Stimulated activated CD8-positive, alpha-beta memory T cell treated with anti-CD3 and anti-CD28 coated beads, Interleukin-12 subunit alpha, Interleukin-12 subunit beta, amount 100 ng/mL, for 24 hours (primary cell): ENCODE results near the gene JSRP1.

Experiments used
- DNase-seq: peaks from one replicate; pipeline ENCODE4 v3.0.0-alpha.2; 2020; ENCODE audit errors: extremely low read depth

JSRP1 gene

DNA sequence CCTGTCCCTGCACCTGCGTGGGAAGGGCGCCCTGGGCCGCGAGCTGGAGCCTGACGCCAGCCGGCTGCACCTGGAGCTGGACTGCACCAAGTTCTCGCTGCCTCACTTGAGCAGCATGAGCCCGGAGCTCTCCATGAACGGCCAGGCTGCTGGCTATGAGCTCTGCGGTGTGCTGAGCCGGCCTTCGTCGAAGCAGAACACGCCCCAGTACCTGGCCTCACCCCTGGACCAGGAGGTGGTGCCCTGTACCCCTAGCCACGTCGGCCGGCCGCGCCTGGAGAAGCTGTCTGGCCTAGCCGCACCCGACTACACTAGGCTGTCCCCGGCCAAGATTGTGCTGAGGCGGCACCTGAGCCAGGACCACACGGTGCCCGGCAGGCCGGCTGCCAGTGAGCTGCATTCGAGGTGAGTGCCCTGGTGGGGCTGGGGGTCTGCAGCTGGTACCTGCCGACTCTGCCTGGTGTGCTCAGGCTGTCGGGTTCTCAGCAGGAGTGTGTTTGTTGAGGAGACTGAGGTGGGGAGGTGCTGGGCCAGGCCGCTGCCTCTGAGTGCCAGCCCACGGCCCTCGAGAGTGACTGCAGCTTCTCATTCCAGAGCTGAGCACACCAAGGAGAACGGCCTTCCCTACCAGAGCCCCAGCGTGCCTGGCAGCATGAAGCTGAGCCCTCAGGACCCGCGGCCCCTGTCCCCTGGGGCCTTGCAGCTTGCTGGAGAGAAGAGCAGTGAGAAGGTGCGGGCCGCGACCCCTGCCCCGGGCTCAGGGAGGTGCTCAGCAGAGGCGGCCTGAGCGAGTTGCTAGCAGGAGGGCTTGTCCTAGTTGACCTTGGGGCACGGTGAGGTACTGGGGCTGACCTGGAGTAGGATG is 39.6 kb downstream of the JSRP1 start:
- no peak for DNase-seq

DNA sequence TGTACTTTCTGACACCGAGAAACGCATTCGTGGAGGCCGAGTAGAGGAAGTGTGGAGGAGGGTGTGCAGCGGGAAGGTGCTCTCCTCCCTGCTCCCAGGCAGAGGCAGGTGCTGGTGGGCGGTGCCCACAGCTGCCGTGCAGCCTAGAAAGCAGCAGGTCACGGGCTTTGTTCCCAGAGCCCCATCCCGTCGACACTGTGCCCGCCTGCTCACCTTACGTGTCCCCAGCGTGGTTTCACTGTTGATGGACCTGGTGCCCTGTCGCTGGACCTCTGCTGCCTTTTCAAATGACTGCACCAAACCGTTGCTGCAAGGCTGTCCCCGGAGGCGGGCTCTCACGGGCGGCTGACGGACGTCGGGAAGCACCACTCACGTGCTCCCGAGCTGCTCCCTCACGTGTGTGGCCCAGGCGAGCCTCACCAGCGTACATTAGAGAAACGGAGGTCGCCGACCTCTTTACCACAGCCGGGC is 40.9 kb downstream of the JSRP1 start:
- DNase-seq, result no peak

DNA sequence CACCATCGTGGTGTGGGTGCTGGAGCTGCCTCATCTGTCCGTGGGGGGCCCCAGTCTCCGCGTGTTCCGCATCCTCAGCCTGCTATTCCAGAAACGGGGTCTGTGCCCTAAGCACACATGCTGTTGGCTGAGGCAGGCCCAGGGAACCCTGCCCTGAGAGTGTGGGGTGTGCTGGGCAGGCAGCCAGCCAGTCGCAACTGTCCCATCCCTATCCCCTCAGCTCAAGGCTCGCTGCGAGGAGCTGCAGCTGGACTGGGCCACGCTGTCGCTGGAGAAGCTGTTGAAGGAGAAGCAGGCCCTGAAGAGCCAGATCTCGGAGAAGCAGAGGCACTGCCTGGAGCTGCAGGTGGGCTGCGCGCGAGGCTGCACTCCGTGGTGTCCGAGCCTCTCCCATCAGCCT is 42.0 kb downstream of the JSRP1 start:
- DNase-seq, result no peak

DNA sequence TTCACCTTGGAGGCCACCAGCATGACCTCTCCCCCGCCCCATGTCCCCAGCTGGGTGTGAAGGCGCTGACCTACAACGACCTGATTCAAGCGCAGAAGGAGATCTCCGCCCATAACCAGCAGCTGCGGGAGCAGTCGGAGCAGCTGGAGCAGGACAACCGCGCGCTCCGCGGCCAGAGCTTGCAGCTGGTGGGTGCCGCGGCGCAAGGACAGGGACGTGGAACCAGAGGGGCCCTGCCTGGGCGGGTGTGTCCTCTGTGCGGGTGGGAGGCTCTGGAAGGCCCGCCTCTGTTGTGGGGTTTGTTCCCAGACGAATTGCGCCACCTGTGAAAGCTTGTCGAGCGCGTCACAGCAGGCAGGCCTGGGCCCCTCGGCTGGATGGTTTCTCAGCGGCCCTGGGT is 42.4 kb downstream of the JSRP1 start:
- no peak for DNase-seq

DNA sequence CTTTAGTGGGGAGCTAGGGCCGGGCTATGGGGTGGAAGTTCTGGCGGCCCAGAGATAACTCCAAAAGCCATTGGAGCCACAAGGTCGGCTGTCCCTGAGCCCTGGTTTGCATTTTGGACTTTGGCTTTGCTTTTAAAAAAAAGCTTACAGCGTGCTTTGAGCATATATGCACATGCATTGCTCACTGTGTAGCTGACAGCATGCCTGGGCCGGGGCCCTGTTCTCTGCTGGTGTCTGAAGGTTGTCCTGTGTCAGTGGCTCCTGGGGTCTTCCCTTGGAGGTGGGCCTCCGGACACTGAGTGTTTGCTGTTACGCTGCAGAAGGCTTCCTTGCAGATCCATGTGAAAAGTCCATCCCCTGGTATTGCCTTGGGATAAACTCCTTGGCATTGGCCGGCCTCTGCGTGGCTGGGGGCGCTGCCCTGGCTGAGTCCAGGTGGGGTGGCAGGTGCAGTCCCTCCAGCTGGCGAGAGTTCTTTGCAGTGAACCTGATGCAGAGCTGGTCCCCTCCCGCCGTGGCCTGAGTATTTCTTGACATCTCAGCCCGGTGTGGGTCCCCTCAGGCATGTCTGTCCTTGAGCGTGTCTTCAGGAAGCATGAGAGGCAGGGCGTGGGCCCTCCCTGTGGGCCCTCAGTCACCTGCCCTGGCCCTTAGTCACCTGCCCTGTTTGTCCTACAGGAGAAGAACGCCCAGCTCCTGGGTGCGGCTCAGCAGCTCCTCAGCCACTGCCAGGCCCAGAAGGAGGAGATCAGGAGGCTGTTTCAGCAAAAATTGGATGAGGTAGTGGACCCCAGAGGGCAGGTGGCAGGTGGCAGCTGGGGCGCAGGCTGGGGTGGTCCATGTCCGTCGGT is 43.1 kb downstream of the JSRP1 start:
- no peak for DNase-seq

DNA sequence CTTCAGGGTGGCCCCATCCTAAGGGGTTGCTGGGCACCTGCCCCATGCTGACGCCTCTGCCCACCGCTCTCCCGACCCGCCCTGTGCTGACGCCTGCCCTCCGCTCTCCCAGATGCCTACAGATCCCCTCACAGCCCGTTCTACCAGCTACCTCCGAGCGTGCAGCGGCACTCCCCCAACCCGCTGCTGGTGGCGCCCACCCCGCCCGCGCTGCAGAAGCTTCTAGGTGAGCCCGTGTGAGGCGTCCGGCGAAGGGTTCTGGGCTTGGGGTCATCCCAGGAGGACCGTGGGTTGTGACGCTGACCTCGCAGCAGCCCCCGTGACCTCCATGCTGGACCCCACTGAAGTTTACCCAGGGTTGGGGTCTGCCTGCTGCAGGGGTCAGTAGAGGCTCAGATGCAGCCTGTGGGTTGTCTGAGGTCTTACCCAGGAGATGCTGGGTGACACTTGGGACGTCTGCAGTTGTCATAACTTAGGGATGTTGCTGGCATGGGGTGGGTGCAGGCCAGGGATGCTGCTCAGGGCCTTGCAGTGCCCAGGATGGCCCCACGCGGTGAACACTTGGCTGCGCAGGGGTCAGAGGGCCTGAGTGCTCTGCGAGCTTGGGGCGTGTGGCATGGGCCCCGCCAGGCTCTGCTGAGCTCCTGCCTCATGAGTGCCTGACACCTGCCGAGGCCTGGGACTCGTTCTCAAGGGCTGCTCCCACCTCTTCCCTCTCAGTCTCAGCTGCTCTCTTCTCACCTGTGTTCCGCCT is 45.1 kb downstream of the JSRP1 start:
- no peak for DNase-seq

DNA sequence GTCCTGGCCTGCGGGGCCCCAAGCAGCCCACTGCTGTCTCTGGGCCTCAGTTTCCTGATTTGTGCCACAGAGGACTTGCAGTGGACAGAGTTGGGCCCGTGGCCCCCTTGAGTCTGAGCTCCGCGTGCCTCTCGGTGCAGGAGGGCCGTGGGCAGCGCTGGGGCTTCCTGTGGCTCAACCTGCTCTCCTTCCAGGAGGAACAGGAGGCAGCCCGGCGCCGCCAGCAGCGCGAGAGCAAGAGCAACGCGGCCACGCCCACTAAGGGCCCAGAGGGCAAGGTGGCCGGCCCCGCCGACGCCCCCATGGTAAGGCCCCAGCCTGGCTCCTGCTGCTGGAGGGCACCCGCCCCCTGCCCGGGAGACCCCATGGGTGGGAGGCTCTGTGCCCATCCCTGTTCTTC is 46.0 kb downstream of the JSRP1 start:
- no peak for DNase-seq

DNA sequence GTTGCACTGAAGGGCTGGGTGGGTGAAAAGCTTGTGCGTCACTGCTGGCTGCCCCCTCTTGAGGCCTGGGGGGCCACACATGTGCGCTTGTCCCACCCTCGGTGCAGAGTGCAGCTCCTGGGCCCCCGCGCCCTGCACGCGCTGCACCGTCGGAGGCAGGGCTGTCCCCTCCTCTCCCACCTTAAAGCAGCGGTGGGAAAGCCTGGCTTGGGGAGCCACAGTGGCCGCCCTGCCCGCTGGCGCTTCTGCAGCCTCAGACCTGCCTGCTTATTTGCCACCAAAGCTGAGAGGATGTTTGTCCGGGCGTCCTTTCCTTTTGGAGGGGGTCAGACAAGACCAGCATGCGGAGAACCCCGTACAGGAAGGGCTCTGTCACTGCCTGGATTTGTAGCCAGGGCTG is 46.8 kb downstream of the JSRP1 start:
- DNase-seq, result no peak

DNA sequence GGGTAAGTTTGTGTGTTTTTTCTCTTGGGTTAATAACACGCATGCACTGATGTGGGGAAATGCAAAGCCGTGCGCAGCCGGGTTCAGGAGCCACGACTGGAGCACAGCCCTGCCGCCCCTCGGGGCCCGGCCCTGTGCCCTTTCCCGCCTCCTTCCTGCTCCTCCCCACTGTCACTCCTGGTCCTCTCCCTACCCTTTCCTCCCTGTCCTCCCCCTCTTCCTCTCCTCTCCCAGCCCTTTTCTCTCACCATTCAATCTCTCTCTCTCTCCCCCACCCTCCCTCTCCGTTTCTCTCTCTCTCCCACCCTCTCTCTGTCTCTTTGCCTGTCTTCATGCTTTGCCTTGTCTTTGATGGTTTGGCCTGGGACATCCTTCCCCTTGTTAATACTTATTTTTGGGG is 47.2 kb downstream of the JSRP1 start:
- DNase-seq, result no peak

DNA sequence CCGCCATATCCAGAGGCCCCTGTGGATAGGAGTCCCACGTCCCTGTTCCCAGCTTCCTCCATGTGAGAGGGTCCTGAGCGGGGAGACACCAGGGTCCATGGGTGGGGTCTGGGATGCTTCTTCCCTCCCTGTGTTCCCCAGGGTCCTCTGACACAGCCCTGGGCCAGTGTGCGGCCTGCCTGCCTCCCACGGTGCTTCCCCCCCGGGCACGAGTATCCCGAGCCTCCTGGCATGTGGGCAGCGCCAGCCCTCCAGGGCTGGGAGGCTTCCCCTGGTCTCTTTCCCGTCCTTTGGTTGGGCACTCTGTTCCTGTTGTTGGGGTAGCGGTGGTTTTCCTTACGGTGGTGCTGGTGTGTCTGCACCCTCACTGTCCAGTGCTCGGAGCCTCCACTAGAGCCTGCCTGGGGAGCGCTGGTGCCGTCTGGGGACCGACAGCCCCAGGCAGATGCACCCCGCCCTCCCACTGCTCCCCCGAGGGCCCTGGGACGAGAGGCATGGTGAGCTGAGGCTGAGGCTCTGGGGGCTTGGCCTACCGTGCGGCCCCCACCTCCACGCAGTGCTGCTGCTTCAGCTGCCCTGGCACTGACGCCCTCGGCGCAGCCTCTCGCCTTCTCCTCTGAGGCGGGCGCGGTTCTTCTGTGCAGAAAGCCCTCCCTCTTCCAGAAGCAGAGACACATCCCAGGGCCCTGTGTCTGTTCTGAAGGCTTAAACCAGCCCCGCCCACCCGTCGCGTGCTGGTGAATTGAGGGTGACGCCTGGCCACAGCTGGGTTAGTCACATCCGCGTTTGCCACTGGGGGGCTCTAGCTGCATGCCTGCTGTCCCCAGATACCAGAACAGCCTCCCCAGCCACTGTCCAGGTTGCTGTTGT is 48.0 kb downstream of the JSRP1 start:
- no peak for DNase-seq

DNA sequence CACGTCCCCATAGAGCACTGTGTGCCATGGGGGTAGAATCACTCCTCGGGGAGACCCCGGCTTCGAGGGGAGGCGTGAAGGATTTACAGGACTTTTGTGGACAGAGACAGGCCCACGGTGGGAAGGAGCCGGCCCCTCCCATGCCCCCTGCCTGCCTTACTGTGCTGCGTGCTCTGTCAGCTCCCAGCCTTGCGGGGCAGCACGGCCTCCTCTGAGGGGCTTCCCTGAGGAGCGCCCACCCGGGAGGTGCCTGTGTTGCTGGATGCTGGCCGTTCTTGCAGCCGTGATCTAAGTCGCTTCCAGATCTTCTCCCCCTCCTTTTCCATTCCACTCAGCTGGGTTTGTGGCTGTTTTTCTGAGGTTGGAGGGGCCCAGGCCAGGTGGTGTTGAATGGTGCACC is 49.2 kb downstream of the JSRP1 start:
- DNase-seq, result no peak

DNA sequence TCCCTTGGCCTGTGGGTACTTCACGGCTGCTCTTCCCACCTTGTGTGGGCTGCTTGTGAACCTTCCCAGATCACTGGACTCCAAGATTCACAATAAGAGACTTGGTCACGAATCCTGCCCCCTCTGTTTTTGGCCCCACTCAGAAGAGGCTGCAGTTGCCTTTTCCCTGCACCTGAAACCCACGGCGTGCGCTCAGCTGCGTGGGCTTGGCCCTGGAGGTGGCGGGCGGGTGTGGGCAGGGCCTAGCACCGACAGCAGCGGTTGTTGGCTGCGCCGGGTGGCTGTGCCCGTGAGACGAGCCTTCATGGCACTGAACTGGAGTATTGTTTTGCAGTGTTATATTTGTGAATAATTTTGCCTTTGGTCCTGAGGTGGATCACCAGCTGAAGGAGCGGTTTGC is 53.9 kb downstream of the JSRP1 start:
- no peak for DNase-seq
